LHCN-M2 (cell line): Measurements from ENCODE around the gene RPAIN. TPM values are rescaled to one million over a fixed set of nuclear protein-coding genes. Genes with fewer than 3 reads are reported as not detected.
A peak's percentile ranks its signal among the peaks of the same experiment; 100 is the strongest.

Experiments used
- DNase-seq: peaks from one replicate; pipeline ENCODE4 v3.0.0-alpha.2; 2012; ENCODE audit warnings: low read depth
- polyA plus RNA-seq: library from polyadenylated mRNA; unstranded; fragments of >200 nt; gene quantifications from one replicate; pipeline ENCODE4 v1.2.1, GENCODE V29; 2012; ENCODE audit warnings: missing spikeins
- total RNA-seq: library from RNA; depleted of rRNA; stranded (reverse); fragments of >200 nt; gene quantifications from 2 replicates; pipeline ENCODE4 v1.2.3, GENCODE V29; 2014; rRNA removed

RPAIN gene, protein sequence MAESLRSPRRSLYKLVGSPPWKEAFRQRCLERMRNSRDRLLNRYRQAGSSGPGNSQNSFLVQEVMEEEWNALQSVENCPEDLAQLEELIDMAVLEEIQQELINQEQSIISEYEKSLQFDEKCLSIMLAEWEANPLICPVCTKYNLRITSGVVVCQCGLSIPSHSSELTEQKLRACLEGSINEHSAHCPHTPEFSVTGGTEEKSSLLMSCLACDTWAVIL
- 29.4 and 32.1 TPM in 2 replicates for total RNA-seq
- 23.7 TPM for polyA plus RNA-seq

- DNase-seq = peak; percentile 86
Observed at GRCh38 chr17:5419959-5420653, at the start of gene RPAIN. TSS of gene RPAIN (plus strand) at chr17:5420182. CDS start at chr17:5420211, 29 bp downstream.

DNA sequence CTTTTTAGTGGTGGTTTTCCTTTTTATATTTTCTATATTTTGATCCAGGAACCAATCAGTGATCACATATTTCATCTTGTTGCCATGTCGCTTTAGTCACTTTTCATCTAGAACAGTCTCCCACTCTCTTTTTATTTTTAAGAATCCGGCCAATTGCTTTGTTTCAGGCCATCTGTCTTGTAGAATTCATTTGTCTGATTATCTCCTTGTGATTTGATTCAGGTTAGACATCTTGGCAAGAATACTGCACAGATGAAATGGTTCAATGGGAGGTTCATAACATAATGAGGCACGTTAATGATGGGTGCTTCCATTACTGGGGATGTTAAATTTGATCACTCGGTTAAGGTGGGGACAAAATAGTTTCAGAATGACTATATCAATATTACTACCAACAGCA lies 49.6 kb upstream of the RPAIN start:
- no peak for DNase-seq

- DNase-seq = no peak
Observed at GRCh38 chr17:5373112-5373511, 46.9 kb upstream of the RPAIN start.

DNA sequence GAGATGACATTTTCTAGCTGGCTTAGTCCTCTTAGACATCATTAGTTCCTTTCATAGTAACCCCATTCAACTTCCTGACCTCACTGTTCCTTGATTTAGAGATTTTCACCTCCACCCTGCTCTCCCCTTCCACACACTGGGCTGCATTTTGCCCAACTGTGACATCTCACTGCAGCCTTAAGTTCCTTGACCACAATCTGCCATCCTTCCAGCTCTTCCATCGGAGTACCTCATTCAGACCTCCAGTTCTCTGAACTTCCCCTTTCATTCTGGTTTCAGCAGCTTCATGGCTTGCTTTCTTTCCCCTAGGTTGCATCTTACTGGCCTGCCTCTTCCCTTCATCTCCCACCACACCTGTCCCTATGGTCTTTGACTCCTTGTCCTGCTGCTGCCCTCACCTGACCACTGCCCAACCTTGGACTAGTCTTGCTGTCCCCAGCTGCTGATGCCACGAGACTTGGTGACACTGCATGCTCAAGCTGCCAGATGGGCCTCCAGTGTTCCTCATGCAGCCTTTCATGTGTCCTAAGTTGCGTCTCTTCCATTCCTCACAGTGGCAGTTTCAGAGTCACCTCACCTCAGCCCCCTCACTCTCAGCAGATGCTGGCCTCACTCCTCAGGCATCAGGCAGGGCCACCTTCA lies 41.3 kb upstream of the RPAIN start:
- no peak for DNase-seq

DNA sequence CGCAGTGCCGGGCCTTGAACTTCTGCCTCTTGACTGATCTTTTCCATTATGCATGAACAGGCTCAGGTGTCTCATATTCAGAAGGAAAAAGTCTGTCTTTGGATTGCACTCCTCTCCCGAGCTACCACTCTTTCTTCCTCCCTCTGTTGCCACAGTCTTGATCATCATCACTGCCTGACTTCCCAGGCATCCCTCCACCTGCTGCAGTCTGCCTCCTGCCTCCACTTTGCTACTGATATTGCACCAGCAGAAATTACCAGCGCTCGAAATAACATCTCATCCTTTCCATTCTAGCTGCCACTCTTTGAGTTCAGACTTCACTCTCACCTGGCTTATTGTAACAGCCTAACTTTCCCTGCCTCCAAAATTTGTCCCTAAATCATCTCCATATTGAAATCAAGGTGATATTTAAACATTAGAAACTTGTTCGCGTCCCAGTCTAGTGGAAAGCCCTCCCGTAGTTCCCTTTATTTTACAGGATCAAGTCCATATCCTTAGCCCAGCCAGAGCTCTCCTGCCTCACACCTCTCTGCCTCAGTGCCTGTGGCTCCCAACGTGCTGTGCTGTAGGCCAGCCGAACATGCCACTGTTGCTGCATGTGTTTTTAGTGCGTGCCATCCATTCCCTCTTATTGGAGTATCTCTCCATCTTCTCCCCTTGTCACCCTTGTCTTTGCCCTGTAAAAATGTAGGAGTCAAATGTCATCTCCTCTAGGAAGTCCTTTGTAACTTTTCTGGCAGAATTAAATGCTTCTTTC lies 40.5 kb upstream of the RPAIN start:
- no peak for DNase-seq

DNA sequence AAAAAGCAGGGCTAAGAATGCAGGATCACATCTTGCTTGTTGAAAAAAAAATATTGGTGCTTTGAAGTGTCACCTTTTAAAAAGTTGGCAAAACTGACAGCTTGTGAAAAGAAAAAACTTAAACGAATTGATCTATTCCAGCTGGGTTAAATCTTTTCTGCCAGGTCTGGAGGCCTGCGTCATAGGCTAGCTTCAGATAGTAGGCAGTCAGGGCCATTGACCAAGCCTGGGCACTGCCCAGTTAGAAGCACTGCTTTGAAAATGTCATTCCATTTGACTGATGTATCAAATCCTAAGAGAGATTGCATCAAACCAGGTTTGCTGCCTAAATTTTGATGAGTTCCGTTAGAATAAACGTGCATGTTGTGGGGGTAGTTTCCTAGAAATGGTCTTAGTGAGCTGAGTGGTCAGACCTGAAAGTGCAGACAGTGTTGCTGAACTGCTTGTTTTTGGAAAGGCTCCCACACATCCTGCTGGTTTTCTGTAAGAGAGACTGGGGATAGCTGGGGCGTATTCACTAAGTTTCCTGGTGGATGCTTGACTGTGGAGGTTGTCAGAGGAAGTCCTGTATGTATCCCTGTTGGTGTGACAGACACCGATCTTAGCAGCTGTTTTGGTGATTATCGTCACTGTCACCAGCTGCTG lies 39.4 kb upstream of the RPAIN start:
- no peak for DNase-seq

DNA sequence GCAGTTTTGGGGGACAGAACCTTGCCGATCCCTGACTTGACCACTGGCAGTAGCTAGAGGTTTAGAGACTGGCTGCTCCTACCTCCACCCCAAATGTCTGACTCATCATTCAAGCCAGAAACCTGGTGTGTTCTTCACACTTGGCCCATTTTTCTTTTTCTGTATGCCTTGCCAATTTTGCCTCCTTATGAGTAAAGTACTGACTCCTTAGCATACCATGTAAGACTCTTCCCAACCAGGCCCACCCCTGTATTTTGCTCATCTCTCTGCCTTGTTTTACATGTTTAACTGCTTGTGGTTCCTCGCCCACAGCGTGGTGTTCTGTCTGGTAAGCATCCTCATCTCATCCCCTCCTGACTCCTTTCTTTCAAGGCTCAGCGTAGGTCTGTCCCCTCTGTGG lies 38.4 kb upstream of the RPAIN start:
- peak; percentile 15 for DNase-seq

DNA sequence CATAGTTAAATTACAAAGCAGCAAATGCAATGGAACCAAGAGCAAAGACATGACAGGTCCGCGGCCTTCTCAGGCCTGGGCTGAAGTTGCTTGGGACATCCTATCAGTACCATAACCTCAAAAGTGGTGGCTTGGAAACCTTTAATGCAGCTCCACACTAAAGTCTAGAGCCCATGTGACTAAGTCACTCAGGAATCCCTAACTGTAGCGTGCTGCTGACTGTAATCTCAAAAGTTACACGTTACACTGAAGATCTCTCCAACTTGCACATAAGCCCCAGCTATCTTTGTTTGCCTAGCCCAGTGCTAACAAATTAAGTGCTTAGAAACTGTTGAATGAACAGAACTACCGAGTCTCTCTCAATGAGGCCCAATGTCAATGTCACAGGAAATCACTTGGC lies 28.3 kb upstream of the RPAIN start:
- no peak for DNase-seq

DNA sequence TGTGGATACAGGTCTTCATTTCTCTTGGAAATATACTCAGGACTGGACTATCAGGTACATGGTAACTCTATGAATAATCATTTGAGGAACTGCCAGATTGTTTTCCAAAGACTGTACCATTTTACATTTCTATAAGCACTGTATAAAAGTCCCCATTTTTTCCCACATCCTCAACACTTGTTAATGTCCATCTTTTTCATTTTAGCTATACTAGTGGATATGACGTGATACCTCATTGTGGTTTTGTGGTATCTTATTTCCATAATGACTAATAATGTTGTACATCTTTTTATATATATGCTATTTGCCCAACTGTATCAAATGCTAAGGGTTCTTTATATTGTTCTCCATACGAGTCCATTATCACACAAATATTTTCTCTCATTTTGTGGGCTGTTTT lies 23.4 kb upstream of the RPAIN start:
- DNase-seq = peak; percentile 54

DNA sequence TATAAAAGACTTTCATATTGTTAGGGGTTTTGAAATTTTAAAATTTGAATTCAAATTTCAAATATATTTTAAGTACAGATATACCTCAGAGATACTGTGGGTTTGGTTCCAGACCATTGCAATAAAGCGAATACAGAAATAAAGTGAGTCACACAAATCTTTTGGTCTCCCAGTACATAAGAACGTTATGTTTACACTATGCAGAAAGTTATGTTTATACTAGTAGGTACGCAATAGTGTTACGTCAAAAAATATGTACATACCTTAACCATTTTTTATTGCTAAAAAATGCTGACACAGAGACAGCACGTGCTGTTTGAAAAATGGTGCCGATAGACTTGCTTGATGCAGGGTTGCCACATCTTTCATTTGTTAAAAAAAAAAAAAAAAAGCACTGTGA lies 20.2 kb upstream of the RPAIN start:
- no peak for DNase-seq

DNA sequence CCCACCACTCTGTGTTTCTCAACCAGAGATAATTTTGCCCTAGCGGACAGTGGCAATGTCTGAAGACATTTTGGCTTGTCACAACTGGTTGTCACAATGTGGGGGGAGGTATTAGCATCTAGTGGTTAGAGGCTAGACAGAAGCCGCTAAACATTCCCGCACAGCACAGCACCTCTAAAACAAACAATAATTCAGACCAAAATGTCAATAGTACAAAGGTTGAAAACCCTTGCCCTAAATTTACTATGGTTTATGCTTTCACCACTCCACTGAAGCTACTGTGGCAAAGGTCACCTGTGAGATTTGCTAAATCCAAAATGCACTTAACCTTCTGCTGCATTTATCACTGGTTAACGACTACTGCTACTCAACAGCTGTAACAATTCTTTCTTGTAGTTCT lies 14.6 kb upstream of the RPAIN start:
- DNase-seq = no peak

GRCh38 chr17:5408186-5408585 lies 11.8 kb upstream of the RPAIN start:
- DNase-seq = no peak

- no peak for DNase-seq
Observed at GRCh38 chr17:5410594-5411272, 9.2 kb upstream of the RPAIN start.

GRCh38 chr17:5413682-5414081 lies 6.3 kb upstream of the RPAIN start:
- DNase-seq = peak; percentile 79

DNA sequence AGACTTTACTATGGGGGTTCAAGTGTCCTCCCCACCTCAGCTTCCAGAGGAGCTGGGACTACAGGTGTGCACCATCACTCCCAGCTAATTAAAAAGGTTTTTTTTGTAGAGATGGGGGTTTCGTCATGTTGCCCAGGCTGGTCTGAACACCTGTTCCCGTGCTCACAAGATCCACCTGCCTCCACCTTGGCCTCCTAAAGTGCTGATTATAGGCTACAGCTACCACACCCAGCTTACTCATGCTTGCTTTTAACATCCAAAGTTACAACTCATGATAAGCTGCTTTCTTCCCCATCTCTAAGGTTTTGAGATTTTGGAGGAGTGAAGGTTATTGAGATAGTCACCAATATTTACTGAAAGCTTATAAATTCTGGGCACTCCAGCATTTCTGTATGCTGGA lies 3.1 kb upstream of the RPAIN start:
- DNase-seq = no peak

DNA sequence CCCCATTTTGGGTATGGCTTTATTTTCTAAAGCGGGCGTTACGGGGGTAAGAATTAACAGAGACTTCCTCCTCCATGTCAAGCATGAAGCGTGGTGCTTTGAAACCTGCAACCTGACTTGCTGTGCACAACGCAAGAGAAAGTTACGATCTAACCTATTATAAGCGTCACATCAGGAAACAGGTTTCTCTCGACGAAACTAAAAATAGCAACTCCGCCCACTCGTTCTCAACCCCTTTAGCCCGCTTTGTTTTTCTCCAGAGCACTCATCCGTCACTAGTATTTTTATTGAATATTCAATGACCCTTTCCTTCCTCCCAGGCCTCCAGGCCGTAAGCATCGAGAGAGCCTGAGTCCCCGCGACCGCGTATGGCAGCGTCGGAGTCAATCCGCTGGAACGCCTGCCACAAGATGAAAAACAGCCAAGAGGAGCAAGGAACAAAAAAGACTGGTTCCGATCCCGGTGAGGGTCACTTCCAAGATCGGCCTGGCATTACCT lies 1.1 kb upstream of the RPAIN start:
- DNase-seq = peak; percentile 12

- peak; percentile 97 for DNase-seq
Observed at GRCh38 chr17:5419356-5419958, 525 bp upstream of the RPAIN start, which contains the start of gene NUP88. TSS of gene NUP88 (minus strand) at chr17:5419662. CDS start at chr17:5419650, 12 bp downstream.

DNA sequence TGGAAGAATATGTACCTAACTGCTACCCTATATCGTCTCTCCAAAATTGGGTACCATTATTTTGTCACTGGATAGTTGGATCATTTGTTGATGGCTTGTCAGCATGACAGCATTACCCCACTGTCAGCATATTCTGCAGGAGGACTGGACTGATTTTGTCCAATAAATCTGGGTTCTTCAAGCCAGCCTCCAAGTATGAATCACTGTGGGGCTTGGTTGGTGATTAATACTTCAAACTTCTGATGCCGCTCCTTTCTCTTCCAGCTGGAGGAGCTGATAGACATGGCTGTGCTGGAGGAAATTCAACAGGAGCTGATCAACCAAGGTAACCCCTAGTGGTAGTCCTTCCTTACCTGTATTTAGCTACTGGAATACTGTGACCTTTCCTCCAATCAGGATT lies 2.5 kb downstream of the RPAIN start:
- DNase-seq = peak; percentile 81

DNA sequence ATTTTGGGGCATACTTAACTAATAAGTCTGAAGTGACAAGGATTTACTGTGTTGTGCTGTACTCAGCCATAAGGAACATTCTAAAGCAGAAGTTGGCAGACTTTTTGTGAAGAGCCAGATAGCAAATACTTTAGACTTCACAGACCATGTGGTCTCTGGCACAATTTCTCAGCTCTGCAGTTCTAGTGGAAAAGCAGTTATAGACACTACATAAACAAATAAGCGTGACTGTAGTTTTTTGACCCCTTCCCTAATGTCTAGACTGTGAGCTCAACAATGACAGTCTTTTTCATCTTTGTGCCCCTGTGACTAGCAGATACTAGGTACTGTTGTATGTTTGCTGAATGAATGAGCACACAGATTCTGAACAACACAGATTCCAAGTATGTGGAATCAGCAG lies 4.9 kb downstream of the RPAIN start:
- no peak for DNase-seq

DNA sequence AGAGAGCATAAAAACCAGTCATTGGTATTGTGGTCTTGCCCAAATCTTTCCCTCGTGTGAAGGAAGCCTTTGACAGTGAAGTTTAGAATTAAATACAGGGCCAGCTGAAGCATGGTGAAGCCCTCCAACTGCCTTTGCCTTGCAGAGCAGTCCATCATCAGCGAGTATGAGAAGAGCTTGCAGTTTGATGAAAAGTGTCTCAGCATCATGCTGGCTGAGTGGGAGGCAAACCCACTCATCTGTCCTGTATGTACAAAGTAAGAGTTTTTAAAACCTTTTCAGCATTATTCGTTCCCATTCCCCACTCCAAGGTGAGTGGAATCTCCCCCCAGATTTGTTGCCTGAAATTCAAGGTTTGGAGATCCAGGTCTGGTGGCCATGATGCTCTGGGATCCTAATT lies 5.8 kb downstream of the RPAIN start:
- no peak for DNase-seq
